ENCODE measurements around the gene PAQR5.
"Not testable (repeated sequence)": the region's sequence is repeated elsewhere in the genome, so short reads cannot be mapped to it uniquely, and the experiment has no call there.

Gene PAQR5

GRCh38 chr15:69424001-69424400 lies 125.3 kb downstream of the PAQR5 start:
- DNase-seq (ENCODE audit: low read depth in 2 of 2), result no peak

- no peak for DNase-seq (ENCODE audit: low read depth in 2 of 2)
Measured at GRCh38 chr15:69424748-69425413, 126.2 kb downstream of the PAQR5 start.

GRCh38 chr15:69433831-69434230 lies 135.1 kb downstream of the PAQR5 start:
- DNase-seq (ENCODE audit: low read depth in 2 of 2), result no peak

- no peak for DNase-seq (ENCODE audit: low read depth in 2 of 2)
Measured at GRCh38 chr15:69434238-69434637, 135.5 kb downstream of the PAQR5 start.

- no peak for DNase-seq (ENCODE audit: low read depth in 2 of 2)
Measured at GRCh38 chr15:69434679-69435078, 136.0 kb downstream of the PAQR5 start.

- DNase-seq (ENCODE audit: low read depth in 2 of 2), result no peak
Measured at GRCh38 chr15:69435985-69436384, 137.3 kb downstream of the PAQR5 start.

- no peak for DNase-seq (ENCODE audit: low read depth in 2 of 2)
Measured at GRCh38 chr15:69436951-69437350, 138.2 kb downstream of the PAQR5 start.

- DNase-seq (ENCODE audit: low read depth in 2 of 2), result no peak
Measured at GRCh38 chr15:69439623-69440022, 140.9 kb downstream of the PAQR5 start.

- no peak for DNase-seq (ENCODE audit: low read depth in 2 of 2)
Measured at GRCh38 chr15:69443032-69443611, 144.4 kb downstream of the PAQR5 start.

GRCh38 chr15:69444686-69445085 lies 146.0 kb downstream of the PAQR5 start:
- no peak for DNase-seq (ENCODE audit: low read depth in 2 of 2)

- DNase-seq (ENCODE audit: low read depth in 2 of 2), result no peak
Measured at GRCh38 chr15:69446953-69447352, 148.2 kb downstream of the PAQR5 start.

GRCh38 chr15:69450221-69450620 lies 151.5 kb downstream of the PAQR5 start:
- not testable (repeated sequence) for DNase-seq (ENCODE audit: low read depth in 2 of 2)

GRCh38 chr15:69450968-69451695 lies 152.4 kb downstream of the PAQR5 start:
- no peak for DNase-seq (ENCODE audit: low read depth in 2 of 2)

GRCh38 chr15:69451951-69452691 lies 153.4 kb downstream of the PAQR5 start:
- DNase-seq (ENCODE audit: low read depth in 2 of 2), result no peak

- DNase-seq (ENCODE audit: low read depth in 2 of 2), result peak; percentile 88 to 91
Measured at GRCh38 chr15:69452692-69453521, 154.2 kb downstream of the PAQR5 start, which contains the start of gene RPLP1. RPLP1 (plus strand) TSS chr15:69452818; CDS start chr15:69452949, 131 bp downstream.

GRCh38 chr15:69454953-69455352 lies 156.2 kb downstream of the PAQR5 start:
- no peak for DNase-seq (ENCODE audit: low read depth in 2 of 2)

GRCh38 chr15:69456208-69457166 lies 157.8 kb downstream of the PAQR5 start:
- DNase-seq (ENCODE audit: low read depth in 2 of 2), result no peak

Data from stimulated activated CD8-positive, alpha-beta memory T cell treated with anti-CD3 and anti-CD28 coated beads, Interleukin-2, amount 100 ng/mL, for 48 hours (primary cell).